GM12892 (cell line): ENCODE measurements around the gene MAP7D2.

ENCODE experiments used
- POLR2AphosphoS5 ChIP-seq: IDR thresholded peaks from 2 replicates; pipeline ENCODE4 v1.6.1; 2011; ENCODE audit warnings: low read depth, low read length, control low read depth
- TAF1 ChIP-seq: IDR thresholded peaks from 2 replicates; pipeline ENCODE4 v1.6.1; 2011; ENCODE audit warnings: low read depth, mild to moderate bottlenecking, control low read depth, low read length, borderline replicate concordance

DNA sequence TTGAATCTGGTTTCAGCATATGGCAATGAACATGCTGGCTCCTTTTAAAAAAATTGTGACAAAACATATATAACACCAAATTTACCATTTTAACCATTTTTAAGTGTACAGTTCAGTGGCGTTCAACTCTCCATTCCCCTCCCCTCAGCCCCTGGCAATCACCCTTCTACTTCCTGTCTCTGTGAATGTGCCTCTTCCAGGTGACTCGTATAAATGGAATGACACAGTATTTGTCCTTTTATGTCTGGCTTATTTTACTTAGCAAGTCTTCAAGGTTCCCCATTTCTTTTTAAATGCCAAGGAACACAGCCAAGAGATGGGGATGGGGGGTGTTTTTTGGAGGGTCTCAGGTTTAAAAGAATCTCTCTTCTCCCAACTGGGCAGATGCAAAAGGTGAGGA, 90.4 kb downstream of the MAP7D2 start:
- TF ChIP-seq POLR2AphosphoS5 (no peak), TAF1 (no peak)
